Measurements from ENCODE around the gene UBTD2.
"Not testable (repeated sequence)": the region's sequence is repeated elsewhere in the genome, so short reads cannot be mapped to it uniquely, and the experiment has no call there.

The UBTD2 gene

GRCh38 chr5:172283020-172283861, at the start of gene UBTD2:
UBTD2 (minus strand) TSS chr5:172283764; CDS start chr5:172283665, 99 bp downstream.
- no peak for FAIRE-seq

GRCh38 chr5:172326901-172327300, 43.3 kb upstream of the UBTD2 start:
- not testable (repeated sequence) for FAIRE-seq

DNA sequence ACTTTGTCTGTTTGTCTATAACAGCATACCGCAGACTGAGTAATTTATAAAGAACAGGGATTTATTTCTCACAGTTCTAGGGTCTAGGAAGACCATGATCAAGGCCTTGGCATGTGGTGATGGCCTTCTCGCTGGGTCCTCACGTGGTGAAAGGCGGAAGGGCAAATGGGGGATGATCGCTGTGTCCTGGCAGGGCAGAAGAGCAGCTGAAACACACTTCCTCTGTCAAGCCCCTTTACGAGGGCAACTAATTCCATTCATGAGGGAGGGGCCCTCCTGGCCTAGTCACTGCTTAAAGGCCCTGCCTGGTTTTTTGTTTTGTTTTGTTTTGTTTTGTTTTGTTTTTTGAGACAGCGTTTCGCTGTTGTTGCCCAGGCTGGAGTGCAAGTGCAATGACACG, 41.9 kb upstream of the UBTD2 start:
- no peak for FAIRE-seq

GRCh38 chr5:172322028-172322965, 38.7 kb upstream of the UBTD2 start:
- FAIRE-seq = no peak

DNA sequence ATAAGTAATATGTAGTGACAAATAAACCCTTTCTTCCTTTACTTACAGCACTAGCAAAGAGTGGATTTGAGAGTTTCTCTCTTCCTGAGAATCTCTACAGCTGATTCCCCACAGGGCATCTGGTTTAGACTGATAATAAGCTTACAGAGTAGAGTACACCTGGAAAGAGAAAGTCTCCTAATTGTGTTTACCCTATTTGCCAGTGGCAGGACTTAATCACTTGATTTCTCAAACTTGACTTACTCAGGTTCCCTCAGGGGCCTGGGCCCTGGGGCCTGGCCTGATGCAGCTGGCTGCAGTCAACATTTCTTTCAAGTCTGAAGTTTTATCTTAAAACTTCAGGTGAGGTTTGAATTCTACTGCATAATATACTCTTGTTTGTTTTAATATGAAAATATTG, 38.0 kb upstream of the UBTD2 start:
- no peak for FAIRE-seq

DNA sequence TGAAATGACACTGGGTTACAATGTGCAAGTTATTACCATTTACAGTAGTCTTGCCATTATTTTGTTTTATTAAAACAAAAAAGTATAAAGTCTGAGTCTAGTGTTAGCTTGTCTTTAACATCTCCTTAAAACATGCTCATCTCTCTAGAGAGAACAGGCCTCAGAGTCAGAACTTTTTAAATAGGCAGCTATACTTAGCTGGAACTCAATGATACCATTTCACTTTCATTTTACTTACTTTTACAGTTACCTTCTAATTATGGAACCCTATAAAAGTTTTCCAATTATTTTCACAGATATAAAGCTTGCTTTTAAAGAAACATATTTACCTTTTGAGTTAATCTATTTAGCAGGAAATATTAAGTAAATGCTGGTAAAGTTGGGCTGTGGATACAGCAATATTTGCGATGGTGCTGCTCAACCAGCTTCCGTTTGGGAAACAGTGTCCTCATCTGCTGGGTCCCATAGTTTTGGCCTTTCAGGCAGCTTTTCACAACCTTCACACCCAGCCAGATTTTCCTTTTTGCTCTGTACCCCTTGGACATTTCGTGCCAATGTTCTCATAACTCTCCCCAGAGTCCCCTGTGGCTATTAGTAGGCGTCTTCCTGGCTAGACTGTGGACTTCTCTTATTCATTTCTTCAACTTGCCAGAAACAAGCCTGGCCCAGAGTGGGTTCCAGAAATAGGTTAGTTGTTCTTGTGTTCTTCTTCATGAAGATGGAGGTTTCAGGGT, 36.3 kb upstream of the UBTD2 start:
- FAIRE-seq = no peak

GRCh38 chr5:172315587-172316493, 32.3 kb upstream of the UBTD2 start:
- FAIRE-seq = no peak

DNA sequence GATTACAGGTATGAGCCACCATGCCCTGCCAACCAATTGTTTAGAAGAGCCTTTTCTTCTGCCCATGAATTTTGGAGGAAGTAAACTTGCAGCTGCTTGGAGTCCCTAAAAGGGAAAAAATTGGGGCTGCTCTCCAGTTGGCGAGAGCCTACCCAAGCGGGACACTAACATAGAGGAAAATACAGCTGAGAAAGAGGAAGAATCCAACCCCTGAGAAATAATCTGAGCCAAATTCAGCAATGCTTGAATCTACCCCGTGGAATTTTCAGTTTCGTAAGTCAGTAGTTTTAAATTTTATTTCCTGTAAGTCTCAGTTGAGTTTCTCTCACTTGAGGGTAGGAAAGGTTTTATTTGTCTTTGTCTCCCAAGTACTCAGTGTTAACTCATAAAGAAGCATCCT, 30.4 kb upstream of the UBTD2 start:
- no peak for FAIRE-seq

DNA sequence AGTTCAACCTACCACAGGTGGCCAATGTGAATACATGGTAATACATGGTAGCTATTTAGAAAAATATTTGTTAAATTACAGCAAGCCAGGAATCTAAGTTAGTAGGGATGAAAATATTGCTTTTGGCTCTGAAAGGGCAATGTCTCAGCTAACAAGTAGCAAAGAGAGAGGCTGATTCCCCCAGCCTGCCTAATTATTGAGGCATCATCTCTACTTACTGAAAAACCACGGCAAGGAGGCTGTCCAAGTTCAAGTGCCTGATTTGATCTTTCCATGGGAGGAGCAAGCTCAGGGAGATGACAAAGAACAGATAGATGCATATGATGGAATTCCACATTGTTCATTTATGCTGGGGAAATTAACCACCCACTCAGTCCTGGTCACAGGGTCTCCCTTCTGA, 28.7 kb upstream of the UBTD2 start:
- FAIRE-seq = no peak

GRCh38 chr5:172311605-172312004, 28.0 kb upstream of the UBTD2 start:
- no peak for FAIRE-seq

GRCh38 chr5:172311026-172311425, 27.5 kb upstream of the UBTD2 start:
- FAIRE-seq = no peak

DNA sequence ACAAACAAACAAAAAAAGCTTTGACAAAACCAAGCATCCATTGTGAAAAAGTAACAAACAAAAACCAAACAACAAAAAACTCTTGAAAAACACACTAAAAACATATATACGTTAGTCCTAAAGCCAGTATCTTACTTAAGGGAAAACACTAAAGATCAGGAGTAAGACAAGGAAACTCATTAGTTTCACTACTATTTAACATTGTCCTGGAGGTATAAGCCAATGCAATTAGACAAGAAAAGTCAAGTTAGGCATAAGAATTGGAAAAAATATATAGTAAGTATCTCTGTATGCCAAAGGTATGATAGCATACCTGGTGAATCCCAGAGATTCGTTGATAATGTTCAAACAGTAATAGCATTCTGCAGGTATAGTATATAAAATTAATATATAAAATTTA, 21.8 kb upstream of the UBTD2 start:
- FAIRE-seq = no peak

- no peak for FAIRE-seq
Measured at GRCh38 chr5:172303572-172304335, 20.2 kb upstream of the UBTD2 start.

DNA sequence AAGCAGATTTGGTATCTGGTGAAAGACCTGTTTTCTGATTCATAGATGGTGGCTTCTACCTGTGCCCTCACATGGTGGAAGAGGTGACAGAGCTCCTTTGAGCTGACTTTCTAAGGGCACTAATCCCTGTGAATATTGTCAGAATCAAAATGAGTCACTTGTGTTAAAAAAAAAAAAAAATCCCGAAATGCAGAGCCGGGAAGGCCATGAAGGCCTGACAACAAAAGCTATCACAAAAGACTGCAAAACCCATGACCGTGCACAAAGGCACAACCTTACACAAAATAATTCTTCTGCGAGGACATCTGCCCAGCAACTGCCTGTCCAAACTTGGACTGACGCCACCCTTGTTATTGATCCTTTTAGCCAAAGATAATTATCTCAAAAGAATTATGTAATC, 19.6 kb upstream of the UBTD2 start:
- no peak for FAIRE-seq

DNA sequence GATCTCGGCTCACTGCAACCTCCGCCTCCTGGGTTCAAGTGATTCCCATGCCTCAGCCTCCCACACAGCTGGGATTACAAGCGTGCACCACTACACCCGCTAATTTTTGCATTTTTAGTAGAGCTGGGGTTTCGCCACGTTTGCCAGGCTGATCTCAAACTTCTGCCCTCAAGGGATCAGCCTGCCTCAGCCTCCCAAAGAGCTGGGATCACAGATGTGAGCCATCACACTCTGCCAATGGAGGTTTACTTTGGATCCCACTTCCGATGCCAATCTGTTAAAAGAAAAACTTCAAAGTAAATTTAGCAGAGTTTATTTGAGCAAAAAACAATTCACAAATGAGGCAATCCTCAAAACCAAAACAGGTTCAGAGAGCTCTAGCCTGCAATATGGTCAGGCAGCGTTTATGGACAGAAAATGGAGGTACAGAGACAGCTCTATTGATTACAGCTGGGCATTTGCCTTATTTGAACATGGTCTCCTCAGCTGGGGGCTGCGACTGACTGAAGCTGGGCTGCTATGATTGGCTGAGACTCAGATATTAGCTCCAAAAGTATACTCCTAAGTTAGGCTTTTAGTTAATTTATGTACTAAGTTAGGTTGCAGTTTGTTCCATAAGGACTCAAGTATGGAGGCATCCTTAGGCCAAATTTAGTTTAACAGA, 18.6 kb upstream of the UBTD2 start:
- FAIRE-seq = no peak

DNA sequence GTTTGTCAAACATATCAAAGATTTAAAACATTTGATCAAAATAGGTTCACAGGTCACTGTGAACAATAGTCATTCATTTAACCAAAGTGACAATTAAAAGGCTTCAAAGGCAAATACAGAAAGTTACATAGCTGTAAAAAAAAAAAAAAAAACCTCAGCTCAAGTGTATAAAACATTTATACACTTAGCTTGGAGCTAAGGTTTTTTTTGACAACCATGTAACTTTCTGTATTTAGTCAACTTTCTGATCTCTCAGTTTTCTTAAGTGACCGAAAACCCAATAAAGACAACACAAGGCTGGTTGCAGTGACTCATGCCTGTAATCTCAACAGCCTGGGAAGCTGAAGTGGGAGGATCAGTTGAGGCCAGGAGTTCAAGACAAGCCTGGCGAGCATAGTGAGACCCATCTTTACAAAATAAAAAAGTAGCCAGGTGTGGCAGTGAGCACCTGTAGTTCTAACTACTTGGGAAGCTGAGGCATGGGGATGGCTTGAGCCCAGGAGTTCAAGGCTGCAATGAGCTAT, 16.4 kb upstream of the UBTD2 start:
- no peak for FAIRE-seq

DNA sequence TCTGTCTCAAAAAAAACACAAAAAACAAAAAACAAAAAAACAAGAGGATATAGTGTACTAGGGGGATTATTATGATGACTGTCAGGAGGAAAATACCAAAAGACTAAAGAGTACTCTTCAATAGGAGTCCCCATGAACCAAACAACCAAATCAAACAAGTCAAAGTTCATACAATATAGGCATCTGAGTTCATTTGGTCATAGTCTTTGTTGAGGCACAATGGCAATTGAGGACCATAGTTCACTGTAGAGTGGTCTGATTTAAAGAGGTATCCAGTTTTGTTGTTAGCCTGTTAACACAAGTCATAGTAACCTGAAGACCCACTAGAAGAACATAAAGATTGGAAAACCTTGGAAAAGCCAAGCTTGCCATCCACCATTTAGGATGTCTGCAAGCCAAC, 11.3 kb upstream of the UBTD2 start:
- no peak for FAIRE-seq

DNA sequence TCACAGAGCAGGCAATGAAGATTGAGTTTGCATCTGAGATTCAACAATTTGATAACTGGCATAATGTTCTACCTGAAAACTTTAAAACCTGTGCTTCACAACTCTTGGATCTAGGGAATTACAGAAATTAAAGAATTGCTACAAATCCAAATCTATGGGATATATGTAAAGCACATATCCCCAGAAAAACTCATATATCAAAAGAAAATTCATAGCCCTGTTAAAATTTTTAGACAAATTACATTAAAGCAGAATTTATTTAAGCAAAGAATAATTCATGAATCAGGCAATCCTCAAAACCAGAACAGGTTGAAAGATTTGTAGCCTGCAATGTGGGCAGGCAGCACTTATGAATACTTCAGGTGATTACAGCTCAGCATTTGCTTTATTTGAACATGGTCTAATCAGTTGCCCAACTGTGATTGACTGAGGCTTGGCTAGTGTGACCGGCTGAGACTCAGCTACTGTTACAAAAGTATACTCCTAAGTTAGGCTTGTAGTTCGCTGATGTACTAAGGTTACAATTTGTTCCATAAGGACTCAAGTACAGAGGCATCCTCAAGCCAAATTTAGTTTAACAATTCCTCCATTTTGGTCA, 10.3 kb upstream of the UBTD2 start:
- FAIRE-seq = no peak

DNA sequence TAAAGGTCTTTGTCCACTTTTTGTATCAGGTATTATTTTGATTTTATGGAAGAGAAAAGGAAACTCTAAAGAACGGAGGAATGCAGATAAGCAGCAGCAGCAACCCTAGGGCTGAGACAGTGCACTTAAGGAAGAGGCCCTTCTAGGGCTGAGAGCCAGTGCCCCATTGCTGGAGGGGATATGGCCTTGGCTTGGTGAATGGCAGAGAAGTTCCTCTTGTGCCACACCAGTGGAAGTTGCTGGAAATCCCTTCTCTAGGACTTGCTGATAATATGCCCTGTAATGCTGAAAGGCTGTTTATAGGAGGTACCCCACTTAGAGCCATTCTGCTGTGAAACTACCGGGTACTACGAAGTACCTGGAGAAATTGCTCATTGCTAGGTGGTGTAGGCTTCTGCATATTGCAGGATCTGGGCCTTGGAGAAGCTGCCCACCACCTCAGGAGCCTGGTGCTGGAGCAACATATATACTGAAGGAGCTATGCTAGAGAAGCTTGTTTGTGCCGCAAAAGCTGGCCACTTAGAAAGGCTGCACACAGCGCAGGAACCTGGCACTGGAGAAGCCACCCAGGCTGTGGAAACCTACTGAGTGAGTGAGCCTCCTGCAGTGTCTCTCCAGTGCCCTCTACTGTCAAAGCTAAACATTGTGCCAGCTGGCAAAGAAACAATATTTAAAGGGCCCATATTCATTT, 9.6 kb upstream of the UBTD2 start:
- peak; percentile 38 for FAIRE-seq
